GM21576 (cell line): ENCODE measurements around the gene EFNA2.

ENCODE experiments used
- ATAC-seq: cut with Tn5 transposase; IDR thresholded peaks from one replicate; pipeline ENCODE4 v1.9.1; 2021; ENCODE audit warnings: mild to moderate bottlenecking, moderate library complexity; ENCODE audit not compliant: unreplicated experiment

EFNA2 gene

GRCh38 chr19:1248786-1249297 lies 36.8 kb upstream of the EFNA2 start:
- peak; percentile 24 for ATAC-seq

- ATAC-seq: peak; percentile 34
Measured at GRCh38 chr19:1249298-1249989, 36.2 kb upstream of the EFNA2 start.

GRCh38 chr19:1249990-1250436 lies 35.7 kb upstream of the EFNA2 start:
- no peak for ATAC-seq

- no peak for ATAC-seq
Measured at GRCh38 chr19:1250437-1251260, 35.0 kb upstream of the EFNA2 start.

- no peak for ATAC-seq
Measured at GRCh38 chr19:1251330-1252220, 34.1 kb upstream of the EFNA2 start.

- no peak for ATAC-seq
Measured at GRCh38 chr19:1252221-1252820, 33.4 kb upstream of the EFNA2 start.

- ATAC-seq: no peak
Measured at GRCh38 chr19:1252821-1253513, 32.7 kb upstream of the EFNA2 start.

GRCh38 chr19:1253514-1254080 lies 32.1 kb upstream of the EFNA2 start:
- no peak for ATAC-seq

- ATAC-seq: no peak
Measured at GRCh38 chr19:1254081-1254527, 31.6 kb upstream of the EFNA2 start.

GRCh38 chr19:1254530-1255185 lies 31.0 kb upstream of the EFNA2 start:
- ATAC-seq: no peak

GRCh38 chr19:1255186-1256161 lies 30.2 kb upstream of the EFNA2 start:
- ATAC-seq: no peak

GRCh38 chr19:1256646-1257474 lies 28.8 kb upstream of the EFNA2 start:
- no peak for ATAC-seq

- no peak for ATAC-seq
Measured at GRCh38 chr19:1257475-1258162, 28.1 kb upstream of the EFNA2 start.

- ATAC-seq: no peak
Measured at GRCh38 chr19:1258163-1258492, 27.5 kb upstream of the EFNA2 start.

GRCh38 chr19:1258707-1259205 lies 26.9 kb upstream of the EFNA2 start:
- ATAC-seq: no peak

GRCh38 chr19:1259206-1259875 lies 26.3 kb upstream of the EFNA2 start:
- no peak for ATAC-seq
